GM19397 (cell line): Measurements from ENCODE around the gene DPH1.

Experiments
- ATAC-seq: cut with Tn5 transposase; IDR thresholded peaks from one replicate; pipeline ENCODE4 v1.9.1; 2021; ENCODE audit warnings: mild to moderate bottlenecking, moderate library complexity; ENCODE audit not compliant: unreplicated experiment

DPH1 gene

GRCh38 chr17:2076087-2076984 lies 46.4 kb downstream of the DPH1 start:
- no peak for ATAC-seq

GRCh38 chr17:2077040-2077439 lies 47.1 kb downstream of the DPH1 start:
- ATAC-seq, result no peak

GRCh38 chr17:2081564-2081963 lies 51.6 kb downstream of the DPH1 start:
- no peak for ATAC-seq

DNA sequence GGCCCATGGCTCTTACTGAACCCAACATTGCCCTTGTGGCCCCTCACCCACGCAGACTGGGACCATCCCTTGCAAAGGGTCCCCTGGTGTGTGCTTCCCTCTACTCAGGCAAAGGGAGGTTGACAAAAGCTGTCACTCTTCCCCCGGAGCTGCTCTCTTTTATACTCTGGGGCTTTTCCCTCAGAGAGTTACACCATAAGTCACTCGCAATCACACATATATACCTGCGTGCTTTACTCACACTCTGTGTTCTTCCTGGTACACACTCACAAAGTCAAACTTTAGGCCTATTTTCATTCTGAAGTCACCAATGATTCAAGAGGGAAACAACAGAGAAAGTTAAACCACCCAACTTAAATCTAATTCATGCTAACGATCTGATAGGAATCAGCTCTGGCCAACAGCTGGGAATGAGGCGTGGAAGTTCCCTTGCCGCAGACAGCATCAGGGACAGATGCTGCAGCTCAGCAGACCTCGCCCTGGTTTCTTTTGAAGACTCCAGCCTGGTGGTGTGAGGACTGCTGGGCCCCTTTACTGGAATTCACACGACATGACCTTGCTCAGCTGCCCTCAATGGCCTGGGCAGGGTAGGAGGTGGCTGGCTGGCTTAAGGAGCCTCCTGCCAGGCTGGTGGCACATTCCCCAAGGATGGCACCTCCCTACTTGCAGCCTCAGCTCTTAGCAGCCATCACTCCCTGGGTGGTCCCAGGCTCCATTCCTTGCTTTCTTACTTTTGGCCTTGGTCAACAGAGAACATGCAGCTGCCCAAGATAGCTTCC lies 52.2 kb downstream of the DPH1 start:
- ATAC-seq, result no peak

DNA sequence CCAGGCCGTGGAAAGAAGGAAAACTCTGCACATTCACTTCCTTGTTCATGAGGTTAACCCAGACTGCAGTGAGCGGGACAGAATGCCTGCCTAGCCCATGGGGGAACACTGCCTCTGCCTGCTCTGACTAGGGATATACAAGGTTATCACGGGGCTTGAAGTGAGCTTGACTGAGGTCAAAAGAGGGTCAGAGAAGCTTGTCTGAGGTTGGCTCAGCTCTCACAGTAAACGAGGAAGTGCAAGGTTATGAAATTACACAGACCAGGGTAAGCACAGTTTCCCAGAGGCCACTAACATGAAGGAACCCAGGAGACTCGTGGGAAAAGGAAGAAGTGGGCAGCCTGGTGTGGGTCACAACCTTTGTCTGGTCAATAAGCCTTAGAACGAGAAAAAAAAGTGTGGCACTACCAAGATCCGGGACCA lies 53.7 kb downstream of the DPH1 start:
- no peak for ATAC-seq

GRCh38 chr17:2084036-2084765 lies 54.2 kb downstream of the DPH1 start:
- ATAC-seq, result no peak

DNA sequence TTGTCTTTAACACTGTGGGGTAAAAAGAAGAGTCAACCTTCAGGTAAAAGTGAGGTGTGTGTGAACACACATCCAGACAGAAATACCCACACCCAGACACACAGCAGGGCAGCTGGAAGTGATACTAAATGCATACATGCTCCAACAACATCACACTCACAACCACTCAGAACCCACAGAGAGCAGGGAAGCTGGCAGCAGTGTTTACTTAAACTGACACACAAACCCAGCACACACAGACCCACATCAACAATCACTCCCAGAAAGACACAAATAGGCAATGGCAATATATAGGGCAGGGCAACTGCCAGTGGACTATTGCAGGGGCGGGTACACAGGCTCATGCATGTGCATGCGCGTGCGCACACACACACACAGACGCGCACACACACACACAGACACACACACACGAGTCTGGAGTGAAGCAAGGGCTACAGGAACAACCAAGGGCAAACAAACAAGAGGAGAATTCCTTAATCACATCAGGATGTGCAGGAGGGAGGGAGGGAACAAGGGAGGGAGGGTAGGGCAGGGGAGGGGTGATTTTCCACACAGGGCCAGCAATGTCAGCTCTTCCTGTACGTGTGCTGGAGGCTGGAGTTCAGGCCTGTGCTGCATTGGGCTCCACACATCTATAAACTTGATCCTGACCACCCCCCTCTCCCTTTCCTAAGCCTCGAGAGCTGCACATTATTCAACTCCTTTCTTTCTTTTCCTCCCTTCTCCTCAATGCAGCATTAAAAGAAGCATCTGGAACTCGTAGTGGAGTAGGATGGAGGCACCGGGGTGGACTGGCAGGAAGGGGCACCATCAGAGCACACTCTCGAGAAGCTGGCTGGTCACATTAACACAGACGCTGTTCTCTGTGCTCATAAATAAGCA lies 55.1 kb downstream of the DPH1 start:
- ATAC-seq, result no peak

- ATAC-seq, result no peak
Observed at GRCh38 chr17:2085648-2085949, 55.6 kb downstream of the DPH1 start.

DNA sequence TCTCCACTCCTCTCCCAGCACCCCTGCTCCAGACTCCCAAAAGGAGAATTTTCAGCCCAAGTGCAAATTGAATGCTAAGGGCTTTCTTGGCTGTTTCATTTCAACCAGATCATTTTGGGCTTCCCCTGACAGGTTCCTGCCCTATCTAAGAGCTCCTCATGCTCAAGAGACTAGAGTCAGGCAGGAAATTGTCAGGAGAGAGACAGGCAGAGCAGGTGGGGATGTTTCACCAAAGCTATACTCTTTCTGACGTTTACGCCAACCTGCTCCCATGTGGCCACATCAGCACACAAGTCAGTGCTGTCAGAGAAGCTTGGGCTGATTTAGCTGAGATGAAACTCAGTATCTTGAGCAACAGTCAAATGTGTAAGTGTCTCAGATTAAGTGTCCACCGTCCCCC lies 56.4 kb downstream of the DPH1 start:
- no peak for ATAC-seq

GRCh38 chr17:2087597-2088211 lies 57.8 kb downstream of the DPH1 start:
- peak; percentile 28 for ATAC-seq

- peak; percentile 32 for ATAC-seq
Observed at GRCh38 chr17:2089021-2089422, 59.1 kb downstream of the DPH1 start.

- ATAC-seq, result no peak
Observed at GRCh38 chr17:2090210-2090641, 60.3 kb downstream of the DPH1 start.

- ATAC-seq, result no peak
Observed at GRCh38 chr17:2090804-2091534, 61.0 kb downstream of the DPH1 start.

GRCh38 chr17:2092253-2092652 lies 62.3 kb downstream of the DPH1 start:
- no peak for ATAC-seq

- ATAC-seq, result no peak
Observed at GRCh38 chr17:2093349-2093748, 63.4 kb downstream of the DPH1 start.
